HG03342 (cell line): ENCODE results near the gene VAV2.

ENCODE experiments used
- ATAC-seq: cut with Tn5 transposase; IDR thresholded peaks from one replicate; pipeline ENCODE4 v1.9.1; 2021; ENCODE audit warnings: mild to moderate bottlenecking, moderate library complexity; ENCODE audit not compliant: unreplicated experiment

VAV2 gene

DNA sequence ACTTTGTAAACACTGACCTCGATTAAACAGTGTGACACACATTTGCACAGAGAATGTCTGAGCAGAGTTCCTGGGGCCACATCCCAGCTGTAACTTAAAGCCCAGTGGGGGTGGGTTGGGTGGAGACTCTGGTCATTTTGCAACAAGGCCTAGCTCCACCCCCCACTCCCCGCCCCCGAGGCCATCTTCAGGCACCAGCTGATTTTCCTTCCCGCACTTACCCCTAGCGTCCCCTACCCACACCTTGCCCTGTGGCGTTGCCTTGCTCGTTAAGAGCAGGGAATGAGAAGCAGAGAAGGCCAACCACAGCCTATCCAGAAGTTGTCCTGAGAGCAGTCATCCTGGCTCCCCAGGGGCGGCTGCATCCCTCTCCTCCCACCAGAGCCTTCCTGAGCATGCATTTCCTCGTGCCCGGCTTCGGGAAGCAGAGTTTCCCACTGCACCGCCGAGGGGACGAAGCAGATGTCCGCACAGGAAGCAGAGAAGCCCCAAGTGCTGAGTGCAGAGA, 152.2 kb downstream of the VAV2 start:
- ATAC-seq: no peak

DNA sequence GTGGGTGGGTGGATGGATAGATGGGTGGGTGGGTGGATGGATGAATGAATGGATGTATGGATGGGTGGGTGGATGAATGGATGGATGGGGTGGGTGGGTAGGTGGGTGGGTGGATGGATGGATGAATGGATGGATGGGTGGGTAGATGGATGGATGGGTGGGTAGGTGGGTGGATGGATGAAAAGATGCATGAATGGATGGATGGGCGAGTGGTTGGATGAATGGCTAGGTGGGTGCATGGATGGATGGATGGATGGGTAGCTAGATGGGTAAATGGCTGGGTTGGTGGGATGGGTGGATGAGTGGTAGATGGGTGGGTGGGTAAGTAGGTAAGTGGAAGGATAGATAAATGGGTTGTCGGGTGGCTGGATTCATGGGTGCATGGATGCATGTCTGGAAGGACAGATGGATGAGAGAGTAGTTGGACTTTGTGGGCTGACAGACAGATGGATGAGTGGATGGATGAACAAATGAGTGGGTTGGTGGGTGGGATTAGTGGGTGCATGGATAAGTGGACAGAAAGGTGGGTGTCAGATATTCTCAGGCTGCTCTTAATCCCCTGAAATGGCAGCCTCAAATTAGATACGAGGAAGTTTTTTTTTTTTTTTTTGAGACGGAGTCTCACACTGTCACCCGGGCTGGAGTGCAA, 153.1 kb downstream of the VAV2 start:
- ATAC-seq: no peak

DNA sequence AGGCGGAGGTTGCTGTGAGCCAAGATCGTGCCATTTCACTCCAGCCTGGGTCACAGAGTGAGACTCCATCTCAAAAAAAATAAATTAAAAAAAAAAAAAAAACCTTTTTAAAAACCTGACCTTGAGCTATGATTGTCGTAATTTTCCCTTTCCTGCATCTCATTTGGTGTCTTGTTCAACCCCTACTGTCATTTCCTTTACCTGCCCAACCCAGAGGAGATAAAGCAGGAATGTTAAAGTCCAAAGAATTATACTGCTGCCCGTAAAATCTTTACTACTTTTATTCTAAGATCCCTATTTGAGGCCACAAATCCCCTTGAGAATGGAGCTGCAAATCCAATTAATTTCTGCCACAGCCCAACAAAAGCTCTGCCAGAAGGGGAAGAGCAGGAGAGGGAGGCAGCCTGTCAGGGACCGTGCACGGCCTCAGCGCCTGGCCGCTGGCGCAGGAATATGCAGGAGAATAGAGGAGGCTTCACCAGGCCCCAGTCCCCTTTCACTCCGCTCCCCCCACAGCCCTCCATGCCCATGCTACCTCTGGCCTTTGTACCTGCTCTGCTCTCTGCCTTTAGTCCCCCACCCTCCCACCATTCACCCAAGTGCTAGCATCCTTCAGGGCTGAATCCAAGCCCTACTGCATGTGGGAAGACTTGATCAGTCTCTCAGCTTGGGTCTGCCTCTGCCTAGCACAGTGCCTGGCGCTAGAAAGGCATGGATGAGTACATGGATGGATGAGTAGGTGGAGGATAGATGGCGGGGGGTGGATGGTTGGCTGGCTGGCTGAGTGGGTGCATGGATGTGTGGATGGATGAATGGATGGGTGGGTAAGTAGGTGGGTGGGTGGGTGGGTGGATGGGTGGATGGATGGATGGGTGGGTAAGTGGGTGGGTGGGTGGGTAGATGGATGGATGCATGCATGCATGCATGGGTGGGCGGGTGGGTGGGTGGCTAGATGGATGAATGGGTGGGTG, 154.2 kb downstream of the VAV2 start:
- ATAC-seq: no peak

DNA sequence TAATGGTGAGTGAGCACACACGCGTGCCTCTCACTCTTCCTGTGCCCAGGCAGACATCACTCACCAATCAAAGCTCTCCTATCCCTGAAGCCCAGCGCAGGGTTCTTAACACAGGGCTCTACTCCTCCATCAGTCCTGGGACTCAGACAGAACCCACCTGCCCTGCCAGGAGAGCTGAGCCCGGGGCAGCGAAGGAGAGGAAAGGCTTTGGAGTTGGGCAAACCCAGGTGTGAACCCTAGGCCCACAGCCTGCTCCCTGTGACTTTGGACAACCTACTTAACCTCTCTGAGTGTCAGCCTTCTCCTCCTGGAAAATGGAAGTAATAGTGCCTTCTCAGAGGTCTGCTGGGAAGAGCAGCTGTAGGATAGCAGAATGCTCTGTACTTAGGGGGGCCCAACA, 155.3 kb downstream of the VAV2 start:
- no peak for ATAC-seq

DNA sequence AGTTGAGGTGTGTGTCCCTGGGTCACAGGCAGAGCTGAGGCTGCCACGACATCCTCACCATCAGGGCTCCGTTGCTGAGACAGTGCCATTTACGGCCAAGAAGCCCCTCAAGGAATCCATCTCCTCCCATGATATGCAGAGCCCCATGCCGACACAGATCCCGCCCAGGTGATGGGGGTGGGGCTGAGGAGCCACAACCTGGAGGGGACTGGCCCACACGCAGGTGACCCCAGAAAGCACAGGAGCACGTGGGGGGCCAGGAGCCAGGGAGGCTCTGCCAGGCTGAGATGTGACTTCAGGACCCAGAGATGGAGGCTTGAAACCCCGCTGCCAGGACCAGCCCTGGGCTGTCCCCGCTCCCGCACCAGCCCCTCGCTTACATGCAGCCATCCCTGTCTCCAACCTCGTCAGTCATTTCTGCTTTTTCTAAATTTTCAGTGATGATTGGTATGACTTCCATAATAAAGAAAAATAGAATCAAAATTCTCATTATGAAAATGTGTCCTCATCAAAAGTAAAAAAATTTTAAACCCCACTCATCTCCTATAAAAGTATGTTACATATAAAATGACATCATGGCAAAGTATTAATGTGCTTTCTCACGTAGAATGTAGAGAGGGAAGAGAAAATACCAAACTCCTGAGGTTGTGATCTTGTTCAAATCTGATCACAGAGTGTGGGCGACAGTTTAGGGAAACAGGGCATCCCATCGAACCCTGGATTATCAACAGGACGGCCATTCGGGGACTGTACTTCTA, 155.9 kb downstream of the VAV2 start:
- no peak for ATAC-seq

DNA sequence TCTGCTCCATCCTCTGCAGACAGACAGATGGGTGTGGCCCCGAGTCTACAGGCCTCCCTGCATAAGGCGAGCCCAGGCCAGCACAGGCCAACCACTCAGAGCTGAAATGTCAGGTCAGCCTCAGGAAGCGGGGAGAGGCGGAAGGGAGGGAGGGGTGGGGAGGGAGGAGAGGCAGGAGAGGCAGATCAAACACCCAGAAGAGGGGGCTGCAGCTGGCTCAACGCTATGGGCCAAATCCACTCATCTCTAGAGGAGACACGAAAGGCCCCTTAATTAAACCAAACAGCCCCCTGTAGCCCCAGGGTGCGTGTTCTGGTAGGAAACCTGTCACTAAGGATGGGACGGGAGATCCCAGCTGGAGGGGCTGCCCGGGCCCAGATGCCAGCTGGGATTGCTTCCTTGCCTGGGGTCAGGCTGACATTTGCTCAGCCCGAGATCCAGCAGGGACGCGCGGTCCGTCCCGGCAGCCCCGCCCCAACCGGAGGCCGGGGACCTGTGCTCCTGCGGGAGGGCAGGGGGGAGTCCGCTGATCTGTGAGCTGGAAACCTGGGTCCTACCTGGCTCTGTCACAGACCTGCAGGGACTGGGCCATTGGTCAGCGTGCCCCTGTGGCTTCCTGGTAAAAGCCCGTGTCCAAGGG, 156.7 kb downstream of the VAV2 start:
- ATAC-seq: no peak

DNA sequence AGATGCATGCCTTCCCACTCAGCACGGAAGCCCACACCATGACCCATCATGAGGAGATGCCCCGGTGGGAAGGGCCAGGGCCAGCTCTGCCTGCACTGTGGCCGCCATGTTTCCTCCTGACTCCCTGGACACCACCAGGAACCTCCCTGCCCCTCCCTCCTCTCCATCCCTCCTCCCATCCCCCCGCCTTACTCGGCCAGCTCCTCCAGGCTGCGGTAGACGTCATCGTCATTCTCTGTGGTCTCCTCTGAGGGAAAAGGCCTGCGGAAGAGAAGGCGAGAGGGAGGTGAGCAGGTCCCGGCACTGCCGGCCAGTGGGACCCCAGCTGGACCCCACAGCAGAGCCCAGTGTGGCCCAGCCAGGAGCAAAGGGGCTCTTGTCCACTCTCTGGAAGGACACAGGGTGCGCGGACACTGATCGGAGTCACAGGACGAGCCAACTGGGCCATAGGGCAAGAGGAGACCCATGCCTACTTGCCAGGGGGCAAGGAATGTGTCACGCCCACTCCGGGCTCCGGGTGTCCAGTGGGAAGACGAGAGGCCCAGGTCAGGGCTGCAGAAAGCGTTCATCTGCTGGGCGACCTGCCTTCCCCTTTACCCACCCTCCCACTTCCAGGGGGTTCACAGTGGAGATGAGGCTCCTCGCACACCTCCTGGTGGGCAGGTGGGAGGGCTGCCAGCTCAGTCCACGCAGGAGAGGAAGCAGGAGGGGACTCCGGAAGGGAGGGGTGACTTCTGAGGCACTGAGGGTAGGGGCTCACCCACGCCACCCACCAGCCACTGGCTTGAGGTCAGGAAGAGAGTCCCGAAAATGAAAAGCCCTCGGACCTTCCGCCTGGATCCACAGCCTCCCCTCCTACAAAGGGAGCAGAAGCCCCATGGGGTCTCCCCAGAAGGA, 157.8 kb downstream of the VAV2 start:
- no peak for ATAC-seq

DNA sequence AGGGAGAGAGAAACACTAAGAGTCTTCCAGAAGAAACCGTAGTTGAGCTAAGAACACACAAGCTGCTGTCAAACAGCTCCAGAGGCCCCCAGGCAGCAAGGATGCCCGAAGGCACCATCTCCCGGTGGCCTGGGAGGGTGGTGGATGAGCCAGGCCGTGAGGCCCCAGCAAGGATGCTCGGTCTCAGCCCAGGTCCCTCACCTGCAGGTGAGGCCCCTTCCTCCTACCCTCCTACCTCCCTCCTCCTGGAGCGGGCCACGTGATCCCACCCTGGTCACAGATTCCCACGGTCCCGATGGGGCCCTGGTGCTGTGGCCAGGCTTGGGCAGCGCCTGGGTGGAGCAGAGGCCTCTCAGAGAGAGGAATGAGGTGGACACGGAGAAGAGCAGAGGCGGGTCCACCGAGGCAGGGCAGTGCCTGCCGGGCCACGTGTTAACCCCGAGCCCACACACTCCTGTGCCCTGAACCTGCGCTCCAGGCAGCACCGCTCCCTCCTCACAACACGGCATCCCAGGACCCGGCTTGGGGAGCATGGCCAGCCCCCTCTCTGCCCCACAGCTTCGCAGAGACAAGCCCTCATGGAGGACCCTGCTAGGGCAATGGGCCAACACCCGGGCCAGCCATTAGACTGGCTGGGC, 158.6 kb downstream of the VAV2 start:
- no peak for ATAC-seq

DNA sequence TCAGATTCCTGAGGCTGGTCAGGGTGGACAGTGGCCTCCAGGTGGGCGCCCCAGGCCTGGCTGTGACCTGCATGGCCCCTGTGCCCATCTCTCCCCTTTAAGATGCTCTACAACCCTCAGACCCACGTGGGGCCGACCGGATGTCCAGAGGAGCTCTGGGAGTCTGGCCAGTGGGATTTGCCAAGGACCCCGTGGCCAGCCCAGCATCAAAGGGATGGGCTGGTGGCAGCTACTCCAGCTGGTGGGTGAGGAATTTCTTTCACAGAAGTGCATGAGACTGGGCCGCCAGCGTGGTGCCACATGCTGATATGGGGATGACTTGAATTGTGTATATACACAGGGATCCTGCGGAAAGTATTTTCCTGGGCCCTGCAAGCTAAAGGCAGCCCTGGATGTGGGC, 159.2 kb downstream of the VAV2 start:
- no peak for ATAC-seq

DNA sequence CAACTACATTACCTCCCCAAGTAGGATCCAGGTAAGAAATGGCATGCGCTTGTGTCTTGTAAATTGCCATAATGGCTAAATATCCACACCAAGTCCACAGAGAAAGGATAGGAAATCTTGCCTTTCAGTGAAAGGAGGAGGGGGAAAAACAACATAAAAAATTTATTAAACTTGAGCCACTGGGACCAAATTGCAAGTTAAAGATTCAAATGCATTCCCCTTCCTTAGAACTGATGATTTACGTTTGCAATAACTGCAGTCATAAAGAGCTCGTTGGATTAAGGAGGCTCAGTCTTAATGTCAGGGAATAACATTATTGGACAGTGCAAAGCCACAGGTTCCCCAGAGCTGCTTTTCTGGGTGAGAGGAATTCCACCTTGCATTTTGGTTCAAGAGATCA, 161.4 kb downstream of the VAV2 start:
- no peak for ATAC-seq

DNA sequence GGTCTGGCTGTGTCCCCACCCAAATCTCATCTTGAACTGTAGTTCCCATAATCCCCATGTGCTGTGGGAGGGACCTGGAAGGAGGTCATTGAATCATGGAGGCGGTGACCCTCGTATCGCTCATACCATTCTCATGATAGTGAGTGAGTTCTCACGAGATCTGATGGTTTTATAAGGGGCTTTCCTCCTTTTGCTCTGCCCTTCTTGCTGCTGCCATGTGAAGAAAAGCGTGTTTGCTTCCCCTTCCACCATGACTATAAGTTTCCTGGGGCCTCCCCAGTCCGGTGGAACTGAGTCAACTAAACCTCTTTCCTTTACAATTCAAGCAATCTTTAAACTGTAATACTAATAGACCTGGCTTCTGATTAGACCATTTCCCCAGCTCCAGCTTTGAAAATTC, 161.8 kb downstream of the VAV2 start:
- ATAC-seq: no peak

DNA sequence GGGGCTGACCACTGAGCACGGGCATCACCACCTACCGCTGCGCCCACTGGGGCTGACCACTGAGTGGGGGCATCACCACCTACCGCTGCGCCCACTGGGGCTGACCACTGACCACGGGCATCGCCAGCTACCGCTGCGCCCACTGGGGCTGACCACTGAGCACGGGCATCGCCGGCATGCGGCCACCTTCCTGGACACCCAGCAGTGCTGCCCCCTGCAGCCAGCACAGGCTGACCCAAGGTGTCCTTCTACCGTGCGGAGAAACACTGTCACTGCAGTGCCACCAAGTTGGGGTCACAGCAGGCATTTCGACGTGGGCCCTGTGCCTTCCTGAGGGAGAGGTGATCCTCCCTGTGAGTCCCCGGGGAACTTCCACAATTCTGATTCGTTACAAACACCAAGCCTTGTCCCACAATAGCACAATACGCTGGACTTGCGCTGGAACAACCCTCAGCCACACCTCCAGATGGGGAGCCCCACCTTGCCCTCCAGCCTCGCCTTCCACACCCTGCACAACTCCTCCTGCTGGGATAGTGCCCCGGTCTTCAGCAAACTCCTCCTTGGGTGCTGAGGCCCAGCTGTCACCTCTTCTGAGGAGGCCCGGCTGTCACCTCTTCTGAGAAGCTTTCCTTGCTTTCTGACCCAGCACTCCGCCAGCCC, 163.7 kb downstream of the VAV2 start:
- no peak for ATAC-seq

DNA sequence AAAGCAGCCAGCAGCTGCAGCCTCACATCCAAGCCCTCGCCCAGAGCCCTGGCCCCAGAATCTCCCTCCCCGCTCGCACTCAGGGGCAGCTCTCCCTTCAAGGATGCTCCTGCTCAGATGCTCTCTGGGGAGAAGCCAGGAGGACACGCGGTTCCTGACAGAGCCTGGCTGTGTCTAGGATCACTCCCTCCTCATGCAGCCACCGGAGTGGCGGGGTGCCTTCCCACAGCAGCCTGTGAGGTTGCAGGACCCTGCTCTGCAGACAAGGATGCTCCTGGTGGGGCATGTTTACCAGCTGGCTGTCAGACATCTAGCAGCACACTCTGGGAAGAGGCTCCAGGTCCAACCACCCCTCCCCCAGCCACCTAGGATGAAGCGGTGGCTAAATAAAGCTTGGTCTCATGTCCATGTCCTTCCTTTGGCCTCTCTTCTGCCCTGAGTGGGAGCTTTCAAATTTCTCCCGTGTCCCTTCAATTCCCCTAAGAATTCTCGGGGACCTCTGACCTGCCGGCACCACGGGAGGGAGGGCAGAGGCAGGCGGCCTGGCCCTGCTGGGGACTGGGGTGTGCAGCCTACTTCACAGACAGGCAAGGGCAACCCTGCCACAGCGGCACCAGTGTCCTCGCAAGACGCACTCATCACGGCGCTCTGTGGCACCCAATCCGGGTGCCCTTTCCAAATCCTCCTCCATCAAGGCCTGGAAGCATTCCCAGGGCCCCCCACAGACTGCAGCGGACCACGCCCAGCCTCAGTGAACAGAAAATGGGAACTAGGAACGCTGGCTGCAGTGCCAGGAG, 165.6 kb downstream of the VAV2 start:
- ATAC-seq: no peak

DNA sequence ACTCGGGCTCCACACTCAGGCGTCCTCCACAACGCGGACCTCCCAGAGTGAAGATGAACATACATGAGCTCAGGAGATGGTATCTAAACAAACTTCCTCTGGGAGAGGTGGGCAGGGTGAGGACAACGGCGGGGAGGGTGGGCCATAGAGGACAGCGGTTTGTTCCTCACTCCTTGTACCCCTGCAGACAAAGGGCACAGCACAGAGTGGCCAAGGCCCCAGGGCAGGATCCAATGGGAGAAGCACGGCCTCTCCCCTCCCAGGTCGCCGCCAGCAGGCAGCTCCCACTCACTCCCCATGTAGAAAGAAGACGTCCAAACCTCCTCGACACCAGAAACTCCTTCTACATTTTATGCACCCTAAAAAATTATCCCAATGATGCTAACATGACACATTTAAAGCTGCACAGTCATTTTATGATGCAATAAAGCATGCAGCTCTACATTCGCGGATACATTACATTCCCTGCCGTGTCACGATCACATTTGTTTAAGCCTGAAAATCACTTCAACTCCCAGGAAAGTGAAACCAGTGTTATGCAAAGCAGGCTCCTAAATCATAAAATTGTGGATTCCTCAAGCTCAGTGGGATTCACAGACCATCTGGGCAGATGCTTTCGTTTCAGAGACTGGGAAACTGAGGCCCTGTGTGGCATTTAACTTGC, 166.4 kb downstream of the VAV2 start:
- ATAC-seq: no peak

DNA sequence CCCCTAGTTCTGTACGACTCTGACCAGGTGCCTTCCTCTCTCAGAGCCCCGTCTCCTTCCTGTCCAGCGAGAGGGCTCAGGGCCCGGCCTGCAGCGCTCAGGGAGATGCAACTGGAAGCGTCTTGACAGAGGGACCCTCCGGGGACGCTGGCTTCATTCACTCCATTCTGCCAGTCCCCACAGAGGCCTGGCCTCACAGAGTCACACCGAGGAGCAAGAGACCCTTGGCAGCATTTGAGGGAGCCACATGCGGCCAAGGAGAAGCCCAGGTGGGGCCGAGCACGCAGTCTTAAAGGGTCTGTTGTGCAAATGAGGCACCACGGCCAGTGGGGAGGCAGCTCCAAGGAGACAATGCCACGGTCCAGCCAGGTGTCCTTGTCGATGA, 167.3 kb downstream of the VAV2 start:
- ATAC-seq: no peak

DNA sequence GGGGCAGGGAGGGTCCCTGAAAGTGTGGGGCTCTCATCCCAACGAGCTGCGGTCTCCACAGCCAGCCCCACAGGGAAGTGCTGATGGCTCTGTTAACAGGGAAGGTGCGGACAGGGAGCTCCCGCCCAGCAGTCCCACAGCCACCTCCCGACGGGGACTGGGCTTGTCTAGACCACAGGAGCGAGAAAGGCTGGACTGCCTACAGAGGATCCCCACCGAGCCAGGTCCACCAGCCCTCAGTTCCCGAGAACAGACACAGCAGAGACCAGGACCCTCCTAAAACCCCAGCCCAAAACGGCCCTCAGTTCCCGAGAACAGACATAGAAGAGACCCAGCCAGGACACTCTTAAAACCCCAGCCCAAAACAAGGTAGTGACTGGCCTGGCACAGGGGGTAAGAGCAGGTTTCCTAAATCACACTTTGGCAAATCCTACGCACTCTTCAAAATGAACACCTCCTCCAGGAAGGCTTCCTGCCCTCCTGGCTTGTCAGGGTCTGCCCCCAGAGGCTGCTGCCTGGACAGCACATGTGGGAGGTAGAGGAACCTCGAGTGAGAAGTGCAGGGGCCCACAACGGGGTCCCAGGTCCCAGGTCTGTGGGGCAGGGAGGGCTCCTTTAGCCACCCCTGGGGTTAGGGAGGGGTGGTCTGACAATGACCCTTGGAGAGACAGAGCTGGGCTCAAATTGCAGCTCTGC, 167.9 kb downstream of the VAV2 start:
- ATAC-seq: no peak
